GM21717 (cell line): ENCODE measurements around the gene SRRT.
A peak's percentile ranks its signal among the peaks of the same experiment; 100 is the strongest.

Source experiments
- ATAC-seq: cut with Tn5 transposase; IDR thresholded peaks from one replicate; pipeline ENCODE4 v1.9.1; 2021; ENCODE audit warnings: mild to moderate bottlenecking, moderate library complexity; ENCODE audit not compliant: unreplicated experiment

The SRRT gene, protein sequence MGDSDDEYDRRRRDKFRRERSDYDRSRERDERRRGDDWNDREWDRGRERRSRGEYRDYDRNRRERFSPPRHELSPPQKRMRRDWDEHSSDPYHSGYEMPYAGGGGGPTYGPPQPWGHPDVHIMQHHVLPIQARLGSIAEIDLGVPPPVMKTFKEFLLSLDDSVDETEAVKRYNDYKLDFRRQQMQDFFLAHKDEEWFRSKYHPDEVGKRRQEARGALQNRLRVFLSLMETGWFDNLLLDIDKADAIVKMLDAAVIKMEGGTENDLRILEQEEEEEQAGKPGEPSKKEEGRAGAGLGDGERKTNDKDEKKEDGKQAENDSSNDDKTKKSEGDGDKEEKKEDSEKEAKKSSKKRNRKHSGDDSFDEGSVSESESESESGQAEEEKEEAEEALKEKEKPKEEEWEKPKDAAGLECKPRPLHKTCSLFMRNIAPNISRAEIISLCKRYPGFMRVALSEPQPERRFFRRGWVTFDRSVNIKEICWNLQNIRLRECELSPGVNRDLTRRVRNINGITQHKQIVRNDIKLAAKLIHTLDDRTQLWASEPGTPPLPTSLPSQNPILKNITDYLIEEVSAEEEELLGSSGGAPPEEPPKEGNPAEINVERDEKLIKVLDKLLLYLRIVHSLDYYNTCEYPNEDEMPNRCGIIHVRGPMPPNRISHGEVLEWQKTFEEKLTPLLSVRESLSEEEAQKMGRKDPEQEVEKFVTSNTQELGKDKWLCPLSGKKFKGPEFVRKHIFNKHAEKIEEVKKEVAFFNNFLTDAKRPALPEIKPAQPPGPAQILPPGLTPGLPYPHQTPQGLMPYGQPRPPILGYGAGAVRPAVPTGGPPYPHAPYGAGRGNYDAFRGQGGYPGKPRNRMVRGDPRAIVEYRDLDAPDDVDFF

DNA sequence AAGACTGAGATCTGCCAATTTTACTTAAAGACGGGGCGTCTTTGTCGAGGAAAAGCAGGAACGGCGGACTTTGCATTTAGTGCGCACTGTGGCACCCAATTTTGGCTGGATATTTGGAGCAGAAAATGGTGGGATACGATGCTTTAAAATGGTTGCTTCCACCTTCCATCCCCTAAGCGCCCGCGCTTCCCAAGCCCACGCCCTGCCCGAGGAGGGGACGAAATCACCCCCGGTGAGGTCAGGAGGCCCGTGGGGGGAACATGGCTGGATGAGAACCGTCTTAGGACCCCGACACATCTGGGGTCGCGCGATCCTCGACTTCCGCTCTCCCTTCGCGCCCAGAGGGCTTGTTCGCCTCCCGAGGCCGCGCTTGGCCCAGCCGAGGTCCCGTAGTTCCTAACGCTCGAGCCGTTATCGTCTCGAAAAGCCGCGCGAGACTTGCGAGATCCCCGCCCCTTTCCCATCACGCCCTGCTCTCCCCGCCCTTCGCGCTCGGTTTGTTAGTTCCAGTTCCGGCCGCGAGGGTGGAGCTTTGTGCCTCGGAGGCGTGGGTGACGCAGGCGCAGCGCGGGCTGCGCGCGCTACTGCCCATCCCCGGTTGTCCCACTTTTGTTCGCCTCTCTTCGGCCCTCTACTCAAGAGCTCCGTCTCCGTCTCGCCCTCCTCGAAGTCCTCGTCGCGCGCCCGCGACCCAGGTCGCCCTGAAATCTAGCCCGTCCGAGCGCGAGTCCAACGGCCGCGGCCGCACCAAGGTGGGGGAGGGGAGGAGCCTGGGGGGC is at the start of gene SRRT:
Gene SRRT (plus strand): TSS at position 527 of the 779 bp plus-strand sequence. CDS start 488 bp downstream, outside the sequence.
- peak; percentile 74 for ATAC-seq

DNA sequence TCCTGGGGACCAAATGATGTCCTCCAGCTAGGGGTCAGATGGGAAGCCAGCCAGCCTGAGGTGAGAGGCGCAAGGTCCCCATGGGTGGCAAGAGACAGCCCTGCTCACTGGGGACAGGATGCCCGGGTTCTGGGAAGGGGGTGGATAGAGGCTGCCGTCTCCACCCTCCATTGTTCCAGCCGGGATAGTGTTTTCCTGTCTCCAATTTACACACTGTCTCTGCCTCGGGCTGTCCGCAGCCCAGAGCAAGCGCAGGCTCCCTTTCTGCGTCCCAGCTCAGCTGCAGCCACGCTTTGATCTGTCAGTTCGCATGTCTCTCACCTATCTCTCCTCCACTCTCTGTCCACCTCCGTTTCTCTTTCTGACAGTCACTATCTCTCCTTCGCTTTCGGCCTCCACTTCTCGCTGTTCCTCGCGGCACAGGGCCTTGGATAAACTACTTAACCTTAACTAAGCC is 49.7 kb upstream of the SRRT start:
- no peak for ATAC-seq

DNA sequence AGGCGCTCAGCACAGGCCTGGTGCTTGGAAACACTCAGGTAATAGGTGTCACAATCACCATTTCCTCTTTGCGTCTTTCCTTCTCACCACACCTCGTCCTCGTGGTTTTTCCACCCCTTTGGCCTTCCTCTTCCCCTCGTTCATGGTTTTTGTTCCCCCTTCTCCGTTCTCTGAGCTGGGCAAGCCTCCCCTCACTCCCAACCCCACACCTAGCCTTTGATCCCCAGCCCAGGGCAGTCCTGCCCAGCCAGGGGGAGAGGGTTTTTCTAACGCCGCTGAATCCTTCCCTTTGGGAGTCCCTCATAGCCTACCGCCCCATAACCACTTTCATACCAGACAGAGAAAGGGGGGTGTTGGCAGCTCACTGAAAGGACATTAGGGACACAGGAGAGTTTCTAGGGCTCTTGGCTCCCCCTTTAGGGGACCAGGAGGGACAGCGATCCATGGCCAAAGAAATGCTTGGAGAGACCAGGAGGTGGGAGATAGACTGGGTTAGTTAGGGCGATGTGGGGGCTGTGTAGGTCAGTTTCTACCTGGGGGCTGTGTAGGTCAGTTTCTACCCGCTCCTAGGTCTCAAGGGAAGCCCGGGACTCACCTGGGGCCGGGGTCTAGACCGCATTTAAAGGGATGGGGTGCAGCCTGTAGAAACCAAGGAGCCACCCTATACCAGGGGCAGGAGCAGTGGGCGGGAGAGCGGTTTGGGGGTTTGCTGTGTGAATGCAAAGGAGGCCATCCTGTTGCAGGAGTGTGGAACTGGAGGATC is 49.0 kb upstream of the SRRT start:
- ATAC-seq, result no peak

DNA sequence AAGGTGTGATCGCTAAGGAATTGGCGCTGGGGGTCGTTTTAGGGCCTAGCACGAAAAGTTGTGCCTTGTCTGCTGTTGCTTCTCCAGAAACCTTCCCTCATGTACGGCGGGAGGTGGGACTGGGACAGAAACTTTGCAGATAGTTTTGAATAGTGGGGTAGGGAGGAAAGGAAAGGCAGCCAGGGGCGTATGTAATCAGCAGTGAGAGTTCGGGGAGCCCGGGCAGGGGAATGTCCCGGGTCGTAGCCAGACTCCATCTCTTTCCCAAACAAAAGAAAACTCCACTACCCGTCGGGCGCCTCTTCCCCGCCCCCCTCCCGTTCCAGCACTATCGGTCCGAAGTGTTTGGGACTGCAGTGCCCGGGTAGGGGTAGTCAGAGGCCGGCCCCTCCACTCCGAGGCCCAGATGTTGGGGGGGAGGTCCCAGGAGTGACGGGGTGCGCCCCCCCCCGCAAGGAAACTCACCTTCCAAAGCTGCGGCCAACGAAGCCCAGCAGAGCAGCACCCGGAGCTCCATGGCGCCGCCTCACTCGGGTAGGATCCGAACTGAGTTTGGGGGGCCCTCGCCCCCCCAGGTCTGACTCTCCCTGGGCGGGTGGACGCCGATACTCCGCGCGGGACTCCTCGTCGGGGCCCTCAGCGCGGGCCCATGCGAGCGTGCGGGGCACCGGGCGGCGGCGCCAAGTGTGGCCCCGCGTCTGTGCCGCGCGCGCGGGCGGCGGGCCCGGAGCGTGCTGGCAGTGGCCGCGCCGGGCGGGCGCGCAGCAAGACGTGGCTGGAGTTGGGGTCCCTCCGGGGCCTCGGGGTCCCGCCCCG is 48.2 kb upstream of the SRRT start:
- ATAC-seq, result no peak

DNA sequence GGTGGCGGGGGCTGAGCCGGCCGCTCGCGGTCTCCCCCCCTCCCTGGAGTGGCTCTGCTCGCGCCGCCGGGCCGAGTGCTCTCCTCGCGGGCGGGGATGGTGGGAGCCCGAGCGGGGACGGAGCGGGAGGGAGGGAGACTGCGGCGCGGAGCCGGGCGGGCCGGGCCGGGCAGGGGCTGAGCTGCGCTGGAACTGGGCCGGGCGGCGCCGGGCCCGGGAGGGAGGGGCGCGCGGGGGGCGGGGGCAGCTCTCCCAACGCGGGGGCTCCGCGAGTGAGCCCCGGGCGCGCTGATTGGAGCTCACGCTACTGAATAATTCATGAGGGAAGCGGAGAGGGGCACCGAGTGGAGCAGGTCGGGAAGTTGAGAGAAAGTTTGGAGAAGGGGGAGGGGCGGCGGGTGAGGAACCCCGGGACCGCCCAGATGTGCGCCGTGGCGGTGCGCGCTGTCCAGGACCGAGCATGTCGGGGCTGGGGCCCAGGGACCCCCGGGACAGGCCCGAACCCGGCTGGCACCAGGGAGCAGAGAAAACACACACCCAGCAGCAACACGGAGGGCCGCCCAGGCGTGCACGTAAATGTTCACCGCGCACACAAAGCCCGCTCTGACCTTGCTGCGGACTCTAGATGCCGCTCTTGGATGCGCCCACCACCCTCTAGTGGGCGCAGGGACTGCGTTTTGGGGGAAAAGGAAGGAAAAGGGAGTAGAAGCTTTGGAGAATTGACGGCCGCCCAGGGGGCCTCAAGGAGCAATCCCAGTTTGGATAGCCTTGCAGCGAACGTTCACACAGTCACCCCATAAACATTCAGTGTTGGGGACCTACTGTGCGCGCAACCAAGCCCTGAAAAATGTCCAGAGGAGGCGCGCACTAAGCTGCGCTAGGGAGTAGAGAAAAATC is 47.3 kb upstream of the SRRT start, which contains the start of gene EPHB4:
Gene EPHB4 (minus strand): TSS at position 194 of the 897 bp plus-strand sequence. CDS start 493 bp downstream, outside the sequence.
- no peak for ATAC-seq

DNA sequence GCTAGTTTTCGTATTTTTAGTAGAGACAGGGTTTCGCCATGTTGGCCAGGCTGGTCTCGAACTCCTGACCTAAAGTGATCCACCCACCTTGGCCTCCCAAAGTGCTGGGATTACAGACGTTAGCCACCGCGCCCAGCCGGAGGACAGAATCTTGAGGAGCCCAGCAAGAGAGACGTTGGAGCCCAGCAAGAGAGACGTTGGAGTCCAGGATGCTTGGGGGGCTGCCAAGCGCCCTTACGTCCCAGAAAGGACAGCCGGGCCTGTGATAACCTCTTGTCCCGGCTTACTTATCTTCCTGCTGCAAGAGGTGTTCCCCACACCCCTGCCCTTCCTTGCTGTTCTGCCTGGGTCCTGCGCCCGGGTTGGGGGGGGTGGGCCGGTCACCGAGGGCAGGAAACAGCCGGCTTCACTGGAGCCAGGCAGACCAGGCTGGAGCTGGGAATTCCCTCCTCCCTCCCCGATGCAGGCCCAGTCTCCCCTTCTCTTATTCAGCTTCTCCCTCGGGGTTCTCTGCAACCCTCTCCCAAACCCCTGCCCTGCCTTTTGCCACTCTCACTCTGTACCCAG is 45.7 kb upstream of the SRRT start:
- no peak for ATAC-seq

DNA sequence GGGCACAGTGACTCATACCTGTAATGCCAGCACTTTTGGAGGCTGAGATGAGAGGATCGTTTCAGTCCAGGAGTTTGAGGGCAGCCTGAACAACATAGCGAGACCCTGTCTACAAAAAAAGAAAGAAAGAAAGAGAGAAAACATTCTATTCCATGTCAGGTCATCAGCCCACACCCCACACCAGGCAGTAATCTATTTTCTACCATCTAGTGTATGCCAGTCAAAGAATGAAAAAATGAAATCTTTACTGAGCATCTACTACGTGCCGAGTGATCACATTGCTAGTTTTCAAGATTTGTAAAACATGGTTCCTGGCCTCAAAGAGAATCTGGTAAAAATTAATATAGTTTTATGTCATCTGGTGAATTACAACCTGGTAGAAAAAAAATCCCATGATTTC is 44.5 kb upstream of the SRRT start:
- no peak for ATAC-seq

DNA sequence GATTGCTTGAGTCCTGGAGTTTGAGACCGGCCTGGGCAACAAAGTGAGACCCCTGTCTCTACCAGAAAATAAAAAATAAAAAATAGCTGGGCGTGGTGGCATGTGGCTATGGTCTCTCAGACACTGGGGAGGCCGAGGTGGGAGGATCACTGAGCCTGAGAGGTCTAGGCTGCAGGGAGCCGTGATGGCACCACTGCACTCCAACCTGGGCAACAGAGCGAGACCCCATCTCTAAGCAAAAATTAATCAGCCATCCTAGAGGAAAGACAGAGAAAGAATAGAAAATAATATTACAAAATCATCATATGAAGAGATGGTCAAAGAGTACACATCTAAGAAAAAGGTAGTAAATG is 42.6 kb upstream of the SRRT start:
- ATAC-seq, result no peak

DNA sequence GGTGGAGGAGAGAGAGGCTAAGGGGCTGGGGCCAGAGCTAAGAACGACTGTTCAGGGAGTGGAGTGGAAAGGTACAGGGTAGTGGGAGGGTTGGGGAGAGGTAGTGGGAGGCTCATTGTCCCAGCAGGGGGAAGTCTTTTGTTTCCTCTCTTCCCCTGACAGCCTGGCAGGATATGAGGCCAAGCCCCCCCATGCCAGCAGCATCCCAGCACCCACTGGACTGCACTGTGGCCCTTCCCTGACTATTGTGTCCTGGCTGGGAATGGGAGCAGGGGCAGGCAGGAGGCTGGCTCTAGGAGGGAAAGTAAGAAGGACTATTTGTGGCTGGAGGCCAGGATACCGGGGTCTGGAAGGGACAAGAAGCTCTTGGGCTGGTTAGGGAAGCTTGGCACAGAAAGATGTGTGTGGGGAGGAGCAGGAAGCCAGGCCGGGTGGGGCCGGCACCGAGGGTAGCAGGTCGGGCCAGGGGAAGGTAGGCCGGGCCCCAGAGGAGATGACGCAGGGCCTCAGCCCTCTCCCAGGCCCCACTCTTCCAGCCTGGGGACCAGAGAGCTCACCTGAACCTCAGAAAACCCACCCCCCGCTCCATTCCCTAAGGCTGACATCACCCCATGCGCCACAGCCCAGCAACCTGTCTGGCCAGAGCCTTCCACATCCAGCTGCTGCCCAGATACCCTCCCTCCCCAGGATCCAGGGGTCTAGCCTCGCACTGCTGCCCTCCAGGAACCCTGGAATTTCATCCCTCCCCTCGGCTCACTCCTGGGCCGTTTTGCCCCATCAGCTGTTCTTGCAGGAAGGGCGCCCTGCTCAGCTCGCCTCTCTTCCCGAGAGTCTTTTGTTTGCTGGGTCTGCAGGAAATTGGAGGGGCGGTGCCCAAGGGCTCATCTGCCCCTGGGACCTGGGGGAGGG is 38.7 kb upstream of the SRRT start:
- ATAC-seq, result no peak

DNA sequence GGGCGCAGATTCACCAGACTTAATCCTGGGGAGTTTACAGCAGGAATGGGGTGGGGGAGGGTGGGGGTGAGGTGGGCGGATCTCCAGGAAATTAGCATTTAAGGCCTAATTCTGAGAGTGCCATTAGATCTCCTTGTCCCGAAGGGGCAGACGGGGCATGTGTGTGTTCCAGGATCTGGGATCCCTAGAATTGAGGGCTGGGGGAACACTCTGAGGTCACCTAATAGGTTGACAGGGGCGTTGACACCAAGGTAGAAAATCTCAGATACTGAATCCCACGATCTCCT is 38.1 kb upstream of the SRRT start:
- no peak for ATAC-seq

DNA sequence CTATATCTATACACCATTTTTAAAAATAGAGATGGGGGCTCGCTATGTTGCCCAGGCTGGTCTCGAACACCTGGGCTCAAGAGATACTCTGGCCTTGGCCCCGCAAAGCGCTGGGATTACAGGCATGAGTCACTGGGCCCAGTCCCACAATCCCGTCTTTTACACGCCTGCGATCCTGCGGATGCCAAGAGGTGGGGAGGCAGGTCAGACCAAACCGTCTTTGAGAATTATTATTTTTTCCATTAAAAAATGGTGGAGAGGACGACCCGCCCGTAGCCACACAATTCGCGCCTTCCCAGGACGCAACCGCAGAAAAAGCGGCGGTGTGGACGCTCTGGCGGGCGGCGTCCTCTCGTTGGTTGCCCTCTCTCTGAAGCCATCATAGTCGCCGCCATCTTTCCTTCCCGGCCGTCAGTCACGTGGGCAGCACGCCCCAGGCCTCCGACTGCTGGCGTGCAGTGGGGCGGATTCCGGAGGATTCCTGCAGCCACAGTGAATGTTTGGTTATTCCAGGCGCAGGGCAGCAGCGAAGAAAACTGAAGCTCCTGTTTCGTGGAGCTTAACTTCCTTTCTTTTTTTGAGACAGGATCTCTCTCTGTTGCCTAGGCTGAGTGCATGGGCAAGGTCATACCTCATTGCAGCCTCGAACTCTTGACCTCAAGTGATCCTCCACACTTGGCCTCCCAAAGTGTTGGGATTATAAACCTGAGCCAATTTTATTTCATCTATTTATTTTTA is 37.6 kb upstream of the SRRT start:
- peak; percentile 64 for ATAC-seq

DNA sequence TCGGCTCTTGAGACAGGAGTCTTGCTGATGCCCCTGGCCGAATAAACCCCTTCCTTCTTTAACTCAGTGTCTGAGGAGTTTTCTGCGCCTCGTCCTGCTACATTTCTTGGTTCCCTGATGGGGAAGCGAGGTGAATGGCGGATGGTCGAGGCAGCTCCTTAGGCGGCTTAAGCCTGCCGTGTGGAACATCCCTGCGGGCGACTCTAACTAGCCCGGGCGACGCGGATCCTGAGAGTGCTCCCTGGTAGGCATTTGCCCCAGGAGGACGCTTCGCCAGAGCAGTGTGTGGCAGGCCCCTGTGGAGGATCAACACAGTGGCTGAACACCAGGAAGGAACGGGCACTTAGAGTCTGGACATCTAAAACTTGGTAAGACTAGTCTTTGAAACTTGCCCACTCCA is 35.5 kb upstream of the SRRT start:
- ATAC-seq, result no peak

DNA sequence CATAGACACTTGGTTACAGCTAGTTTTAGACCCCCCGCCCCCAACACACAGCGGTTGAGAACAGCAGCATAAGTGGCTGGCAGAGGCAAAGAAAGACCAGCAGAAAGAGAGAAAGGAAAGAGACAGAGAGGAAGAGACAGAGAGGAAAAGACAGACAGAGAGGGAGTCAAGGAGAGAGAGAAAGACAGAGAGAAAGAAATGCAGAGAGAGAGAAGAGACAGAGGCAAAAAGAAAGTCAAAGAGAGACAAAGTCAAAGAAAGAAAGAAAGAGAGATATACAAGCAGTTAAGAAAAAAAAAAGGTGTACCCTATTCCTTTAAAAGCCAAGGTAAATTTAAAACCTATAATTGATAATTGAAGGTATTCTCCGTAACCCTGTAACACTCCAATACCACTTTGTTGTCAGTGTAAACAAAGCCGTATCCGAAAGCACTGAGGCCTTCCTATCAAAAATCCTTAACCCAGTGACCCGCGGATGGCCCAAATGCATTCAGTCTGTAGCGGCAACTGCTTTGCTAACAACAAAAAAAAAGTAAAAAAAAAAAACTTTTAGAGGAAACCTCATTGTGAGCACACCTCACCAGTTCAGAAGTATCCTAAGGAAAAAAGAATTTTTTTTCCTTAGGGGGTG is 34.3 kb upstream of the SRRT start:
- no peak for ATAC-seq

DNA sequence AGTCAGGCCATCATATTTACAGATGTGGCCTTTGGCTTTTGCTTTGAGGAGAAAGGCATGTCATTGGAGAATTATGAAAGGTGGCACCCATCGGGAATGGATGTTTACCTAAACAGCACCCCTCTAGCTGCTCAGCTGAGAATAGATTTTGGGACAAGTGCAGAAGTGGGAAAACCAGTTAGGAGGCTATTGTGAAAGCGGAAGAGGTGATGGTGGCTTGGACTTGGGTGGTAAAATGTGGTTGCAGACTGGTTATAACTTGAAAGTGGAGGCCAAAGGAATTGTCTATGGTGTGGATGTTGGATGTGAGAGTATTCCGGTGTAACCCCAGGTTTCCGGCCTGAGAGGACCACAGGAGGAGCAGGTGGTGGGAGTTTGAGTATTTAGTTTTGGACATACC is 27.5 kb upstream of the SRRT start:
- no peak for ATAC-seq

DNA sequence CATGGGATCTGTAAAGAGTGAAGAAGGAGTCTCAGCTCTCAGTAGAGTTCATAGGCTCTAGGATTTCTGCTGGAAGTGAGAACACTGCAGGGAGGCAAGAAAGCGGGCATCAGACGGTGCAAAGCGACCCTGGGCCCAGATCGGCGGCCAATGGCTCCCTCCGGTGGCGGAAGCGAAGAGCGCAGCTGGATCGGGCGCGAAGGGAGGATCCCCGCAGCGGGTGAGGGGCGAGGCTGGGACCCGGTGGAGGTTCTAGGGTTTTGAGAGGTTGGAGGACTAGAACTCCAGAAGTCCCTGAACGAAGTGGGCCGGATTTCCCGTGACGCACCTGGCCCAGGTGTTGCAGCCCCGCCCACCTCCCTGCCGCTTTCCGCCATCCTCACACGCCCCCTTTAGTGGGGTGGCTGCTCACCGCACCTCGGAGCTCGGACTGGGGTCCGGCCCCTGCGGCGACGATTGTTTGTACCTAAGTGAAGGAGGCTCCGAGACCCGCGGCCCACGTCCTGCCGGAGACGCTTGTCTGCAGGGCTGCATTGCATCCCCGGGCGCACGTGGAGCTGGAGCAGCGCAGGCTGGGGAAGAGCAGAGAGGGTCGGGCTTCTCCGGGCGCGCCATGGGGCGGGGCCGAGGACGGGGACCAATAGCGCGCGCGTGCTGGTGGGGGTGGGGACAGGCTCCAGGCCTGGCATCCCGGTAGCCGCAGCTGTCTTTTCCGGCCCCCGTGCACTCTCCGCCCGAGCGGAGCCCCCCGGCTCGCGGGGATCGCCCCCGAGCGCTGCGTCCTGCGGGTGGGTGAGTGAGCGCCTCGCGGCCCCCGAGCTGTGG is 22.6 kb upstream of the SRRT start, which contains the start of gene SLC12A9:
Gene SLC12A9 (plus strand): TSS at position 666 of the 825 bp plus-strand sequence. CDS start 1,485 bp downstream, outside the sequence.
- ATAC-seq, result peak; percentile 83
